ENCODE measurements around the gene HDGFL3. TPM values are rescaled to one million over a fixed set of nuclear protein-coding genes. Genes with fewer than 3 reads are reported as not detected.

The HDGFL3 gene
- total and polyA plus RNA-seq, 4 donors = 64.2 to 195 (median 126) TPM

GRCh38 chr15:83110381-83110780 is 97.2 kb downstream of the HDGFL3 start:
- no CpG with 5 or more reads among the region's 3 CpGs for WGBS (ENCODE audit: insufficient coverage)
- Histone ChIP-seq H3K4me1 (ENCODE audit: control insufficient read depth, insufficient read depth, low read length) (peaks cover 18% of the 10 kb centered on the region), H3K36me3 (ENCODE audit: control insufficient read depth, insufficient read depth, low read length) (peaks cover 21% of the 10 kb centered on the region), H3K4me3 (ENCODE audit: low read depth, low read length) (no peak overlapping the region), H3K27me3 (ENCODE audit: control insufficient read depth, insufficient read depth, low read length) (peaks cover 28% of the 10 kb centered on the region), H3K27ac (ENCODE audit: low read depth, low read length) (no peak overlapping the region), H3K9me3 (ENCODE audit: control insufficient read depth, insufficient read depth, low read length) (no peaks in the 10 kb centered on the region)
- no peak for DNase-seq (ENCODE audit: low read depth in 4 of 6, low spot score in 6 of 6)

GRCh38 chr15:83109532-83109931 is 98.1 kb downstream of the HDGFL3 start:
- Histone ChIP-seq H3K9me3 (ENCODE audit: control insufficient read depth, insufficient read depth, low read length) (no peaks in the 10 kb centered on the region), H3K36me3 (ENCODE audit: control insufficient read depth, insufficient read depth, low read length) (peaks cover 19% of the 10 kb centered on the region), H3K27ac (ENCODE audit: low read depth, low read length) (no peak overlapping the region), H3K4me1 (ENCODE audit: control insufficient read depth, insufficient read depth, low read length) (peaks cover 18% of the 10 kb centered on the region), H3K27me3 (ENCODE audit: control insufficient read depth, insufficient read depth, low read length) (peaks cover 28% of the 10 kb centered on the region), H3K4me3 (ENCODE audit: low read depth, low read length) (no peak overlapping the region)
- no peak for DNase-seq (ENCODE audit: low read depth in 4 of 6, low spot score in 6 of 6)
- WGBS (ENCODE audit: insufficient coverage) = 85% methylated on average over 12 of the region's 12 CpGs

GRCh38 chr15:83108266-83109219 is 99.1 kb downstream of the HDGFL3 start:
- DNase-seq (ENCODE audit: low read depth in 4 of 6, low spot score in 6 of 6) = peak in 1 of 6 donors; percentile 34
- H3K27ac ChIP-seq (ENCODE audit: low read depth, low read length) = no peak overlapping the region
- no peaks in the 10 kb centered on the region for H3K9me3 ChIP-seq (ENCODE audit: control insufficient read depth, insufficient read depth, low read length)
- peaks cover 15% of the 10 kb centered on the region for H3K36me3 ChIP-seq (ENCODE audit: control insufficient read depth, insufficient read depth, low read length)
- peaks cover 28% of the 10 kb centered on the region for H3K27me3 ChIP-seq (ENCODE audit: control insufficient read depth, insufficient read depth, low read length)
- peaks cover 18% of the 10 kb centered on the region for H3K4me1 ChIP-seq (ENCODE audit: control insufficient read depth, insufficient read depth, low read length)
- WGBS (ENCODE audit: insufficient coverage) = 47% methylated on average over 17 of the region's 21 CpGs
- peak overlapping the region; percentile 21 for H3K4me3 ChIP-seq (ENCODE audit: low read depth, low read length)

- no peaks in the 10 kb centered on the region for H3K9me3 ChIP-seq (ENCODE audit: control insufficient read depth, insufficient read depth, low read length)
- WGBS (ENCODE audit: insufficient coverage) = 5% methylated on average over 23 of the region's 30 CpGs
- peak overlapping the region; percentile 21 for H3K4me3 ChIP-seq (ENCODE audit: low read depth, low read length)
- no peak for DNase-seq (ENCODE audit: low read depth in 4 of 6, low spot score in 6 of 6)
- peaks cover 18% of the 10 kb centered on the region for H3K4me1 ChIP-seq (ENCODE audit: control insufficient read depth, insufficient read depth, low read length)
- peaks cover 9% of the 10 kb centered on the region for H3K36me3 ChIP-seq (ENCODE audit: control insufficient read depth, insufficient read depth, low read length)
- H3K27me3 ChIP-seq (ENCODE audit: control insufficient read depth, insufficient read depth, low read length) = peaks cover 28% of the 10 kb centered on the region
- H3K27ac ChIP-seq (ENCODE audit: low read depth, low read length) = no peak overlapping the region
Measured at GRCh38 chr15:83107841-83108181, 99.8 kb downstream of the HDGFL3 start.

- DNase-seq (ENCODE audit: low read depth in 4 of 6, low spot score in 6 of 6) = peak in 1 of 6 donors; percentile 39
- Histone ChIP-seq H3K27ac (ENCODE audit: low read depth, low read length) (no peak within 1 kb of the TSS), H3K4me3 (ENCODE audit: low read depth, low read length) (peak within 1 kb of the TSS; percentile 24), H3K36me3 (ENCODE audit: control insufficient read depth, insufficient read depth, low read length) (peaks cover 8% of the 10 kb centered on the region), H3K9me3 (ENCODE audit: control insufficient read depth, insufficient read depth, low read length) (no peaks in the 10 kb centered on the region), H3K4me1 (ENCODE audit: control insufficient read depth, insufficient read depth, low read length) (peaks cover 18% of the 10 kb centered on the region), H3K27me3 (ENCODE audit: control insufficient read depth, insufficient read depth, low read length) (peaks cover 28% of the 10 kb centered on the region)
- under 1% methylated on average over 97 of the region's 97 CpGs for WGBS (ENCODE audit: insufficient coverage)
Measured at GRCh38 chr15:83106994-83107840, 100.4 kb downstream of the HDGFL3 start, which contains the start of gene TM6SF1. Gene TM6SF1, plus strand, starts transcription at chr15:83107645. Its CDS starts 36 bp downstream, at chr15:83107681.

GRCh38 chr15:83105440-83105839 is 102.2 kb downstream of the HDGFL3 start:
- 100% methylated on average over 1 of the region's 1 CpG for WGBS (ENCODE audit: insufficient coverage)
- Histone ChIP-seq H3K4me3 (ENCODE audit: low read depth, low read length) (no peak overlapping the region), H3K4me1 (ENCODE audit: control insufficient read depth, insufficient read depth, low read length) (peaks cover 18% of the 10 kb centered on the region), H3K36me3 (ENCODE audit: control insufficient read depth, insufficient read depth, low read length) (peaks cover 8% of the 10 kb centered on the region), H3K27ac (ENCODE audit: low read depth, low read length) (no peak overlapping the region), H3K9me3 (ENCODE audit: control insufficient read depth, insufficient read depth, low read length) (no peaks in the 10 kb centered on the region), H3K27me3 (ENCODE audit: control insufficient read depth, insufficient read depth, low read length) (peaks cover 28% of the 10 kb centered on the region)
- DNase-seq (ENCODE audit: low read depth in 4 of 6, low spot score in 6 of 6) = no peak

- peaks cover 3% of the 10 kb centered on the region for H3K36me3 ChIP-seq (ENCODE audit: control insufficient read depth, insufficient read depth, low read length)
- 89% methylated on average over 4 of the region's 4 CpGs for WGBS (ENCODE audit: insufficient coverage)
- no peak for DNase-seq (ENCODE audit: low read depth in 4 of 6, low spot score in 6 of 6)
- H3K9me3 ChIP-seq (ENCODE audit: control insufficient read depth, insufficient read depth, low read length) = no peaks in the 10 kb centered on the region
- peaks cover 23% of the 10 kb centered on the region for H3K27me3 ChIP-seq (ENCODE audit: control insufficient read depth, insufficient read depth, low read length)
- no peak overlapping the region for H3K4me3 ChIP-seq (ENCODE audit: low read depth, low read length)
- no peak overlapping the region for H3K27ac ChIP-seq (ENCODE audit: low read depth, low read length)
- H3K4me1 ChIP-seq (ENCODE audit: control insufficient read depth, insufficient read depth, low read length) = peaks cover 18% of the 10 kb centered on the region
Measured at GRCh38 chr15:83104141-83104540, 103.5 kb downstream of the HDGFL3 start.

GRCh38 chr15:83102346-83102745 is 105.3 kb downstream of the HDGFL3 start:
- DNase-seq (ENCODE audit: low read depth in 4 of 6, low spot score in 6 of 6) = no peak
- no peaks in the 10 kb centered on the region for H3K36me3 ChIP-seq (ENCODE audit: control insufficient read depth, insufficient read depth, low read length)

GRCh38 chr15:83100097-83100646 is 107.5 kb downstream of the HDGFL3 start:
- no peaks in the 10 kb centered on the region for H3K4me1 ChIP-seq (ENCODE audit: control insufficient read depth, insufficient read depth, low read length)
- H3K4me3 ChIP-seq (ENCODE audit: low read depth, low read length) = no peak overlapping the region
- WGBS (ENCODE audit: insufficient coverage) = no CpG with 5 or more reads among the region's 2 CpGs
- no peaks in the 10 kb centered on the region for H3K27me3 ChIP-seq (ENCODE audit: control insufficient read depth, insufficient read depth, low read length)
- no peak for DNase-seq (ENCODE audit: low read depth in 4 of 6, low spot score in 6 of 6)
- no peaks in the 10 kb centered on the region for H3K36me3 ChIP-seq (ENCODE audit: control insufficient read depth, insufficient read depth, low read length)
- no peak overlapping the region for H3K27ac ChIP-seq (ENCODE audit: low read depth, low read length)
- peaks cover 2% of the 10 kb centered on the region for H3K9me3 ChIP-seq (ENCODE audit: control insufficient read depth, insufficient read depth, low read length)

More at GRCh38 chr15:83102346-83102745, 105.3 kb downstream of the HDGFL3 start:
- H3K9me3 ChIP-seq (ENCODE audit: control insufficient read depth, insufficient read depth, low read length) = peaks cover 2% of the 10 kb centered on the region
- H3K4me1 ChIP-seq (ENCODE audit: control insufficient read depth, insufficient read depth, low read length) = peaks cover 3% of the 10 kb centered on the region
- peaks cover 7% of the 10 kb centered on the region for H3K27me3 ChIP-seq (ENCODE audit: control insufficient read depth, insufficient read depth, low read length)
- WGBS (ENCODE audit: insufficient coverage) = 88% methylated on average over 2 of the region's 2 CpGs
- H3K27ac ChIP-seq (ENCODE audit: low read depth, low read length) = no peak overlapping the region
- no peak overlapping the region for H3K4me3 ChIP-seq (ENCODE audit: low read depth, low read length)

All from spinal cord (tissue), 10 donors.